ENCODE data around the gene XPR1. TPM values are rescaled to one million over a fixed set of nuclear protein-coding genes. Genes with fewer than 3 reads are reported as not detected.
A peak's percentile ranks its signal among the peaks of the same experiment; 100 is the strongest.

XPR1 gene
- total RNA-seq, 1 donor from 2014 or later, result 46.7 TPM

- peaks cover 14% of the 10 kb centered on the region for H3K27me3 Mint-ChIP-seq (ENCODE audit: low read depth)
- no peaks in the 10 kb centered on the region for H3K9me3 Mint-ChIP-seq
- no peak overlapping the region for H3K4me3 Mint-ChIP-seq
- DNase-seq (ENCODE audit: low read depth, low spot score), result no peak
- no peaks in the 10 kb centered on the region for H3K36me3 Mint-ChIP-seq (ENCODE audit: low read depth)
- H3K27ac Mint-ChIP-seq (ENCODE audit: unreplicated experiment), result no peak overlapping the region
- peaks cover 39% of the 10 kb centered on the region for H3K4me1 Mint-ChIP-seq
- no peak for TF ChIP-seq CTCF (conservative IDR thresholded peaks at IDR 0.05)
Measured at GRCh38 chr1:180916771-180917170, 284.9 kb downstream of the XPR1 start.

GRCh38 chr1:180917306-180918065 lies 285.7 kb downstream of the XPR1 start:
- H3K9me3 Mint-ChIP-seq, result no peaks in the 10 kb centered on the region
- no peaks in the 10 kb centered on the region for H3K36me3 Mint-ChIP-seq (ENCODE audit: low read depth)
- H3K27ac Mint-ChIP-seq (ENCODE audit: unreplicated experiment), result peak overlapping the region; percentile 86
- no peak for DNase-seq (ENCODE audit: low read depth, low spot score)
- no peak overlapping the region for H3K4me3 Mint-ChIP-seq
- peaks cover 9% of the 10 kb centered on the region for H3K27me3 Mint-ChIP-seq (ENCODE audit: low read depth)
- TF ChIP-seq CTCF (conservative IDR thresholded peaks at IDR 0.05), result peak; percentile 28
- H3K4me1 Mint-ChIP-seq, result peaks cover 42% of the 10 kb centered on the region

GRCh38 chr1:180918519-180918918 lies 286.7 kb downstream of the XPR1 start:
- peaks cover 6% of the 10 kb centered on the region for H3K27me3 Mint-ChIP-seq (ENCODE audit: low read depth)
- H3K27ac Mint-ChIP-seq (ENCODE audit: unreplicated experiment), result no peak overlapping the region
- H3K9me3 Mint-ChIP-seq, result no peaks in the 10 kb centered on the region
- TF ChIP-seq CTCF (conservative IDR thresholded peaks at IDR 0.05), result no peak
- H3K4me1 Mint-ChIP-seq, result peaks cover 50% of the 10 kb centered on the region
- no peaks in the 10 kb centered on the region for H3K36me3 Mint-ChIP-seq (ENCODE audit: low read depth)
- no peak for DNase-seq (ENCODE audit: low read depth, low spot score)
- peak overlapping the region; percentile 56 for H3K4me3 Mint-ChIP-seq

- no peaks in the 10 kb centered on the region for H3K9me3 Mint-ChIP-seq
- peaks cover 50% of the 10 kb centered on the region for H3K4me1 Mint-ChIP-seq
- DNase-seq (ENCODE audit: low read depth, low spot score), result no peak
- no peaks in the 10 kb centered on the region for H3K36me3 Mint-ChIP-seq (ENCODE audit: low read depth)
- TF ChIP-seq CTCF (conservative IDR thresholded peaks at IDR 0.05), result no peak
- no peaks in the 10 kb centered on the region for H3K27me3 Mint-ChIP-seq (ENCODE audit: low read depth)
- no peak overlapping the region for H3K4me3 Mint-ChIP-seq
- peak overlapping the region; percentile 67 for H3K27ac Mint-ChIP-seq (ENCODE audit: unreplicated experiment)
Measured at GRCh38 chr1:180919183-180919700, 287.4 kb downstream of the XPR1 start.

GRCh38 chr1:180920193-180920592 lies 288.4 kb downstream of the XPR1 start:
- H3K4me1 Mint-ChIP-seq, result peaks cover 54% of the 10 kb centered on the region

More at GRCh38 chr1:180920193-180920592, 288.4 kb downstream of the XPR1 start:
- TF ChIP-seq CTCF (conservative IDR thresholded peaks at IDR 0.05), result no peak
- Mint-ChIP-seq H3K9me3 (no peaks in the 10 kb centered on the region), H3K27ac (ENCODE audit: unreplicated experiment) (no peak overlapping the region), H3K36me3 (ENCODE audit: low read depth) (no peaks in the 10 kb centered on the region), H3K4me3 (no peak overlapping the region), H3K27me3 (ENCODE audit: low read depth) (no peaks in the 10 kb centered on the region)
- no peak for DNase-seq (ENCODE audit: low read depth, low spot score)

Data from neural crest cell (in vitro differentiated cells).